Measurements from ENCODE around the gene SNX15.

DNA sequence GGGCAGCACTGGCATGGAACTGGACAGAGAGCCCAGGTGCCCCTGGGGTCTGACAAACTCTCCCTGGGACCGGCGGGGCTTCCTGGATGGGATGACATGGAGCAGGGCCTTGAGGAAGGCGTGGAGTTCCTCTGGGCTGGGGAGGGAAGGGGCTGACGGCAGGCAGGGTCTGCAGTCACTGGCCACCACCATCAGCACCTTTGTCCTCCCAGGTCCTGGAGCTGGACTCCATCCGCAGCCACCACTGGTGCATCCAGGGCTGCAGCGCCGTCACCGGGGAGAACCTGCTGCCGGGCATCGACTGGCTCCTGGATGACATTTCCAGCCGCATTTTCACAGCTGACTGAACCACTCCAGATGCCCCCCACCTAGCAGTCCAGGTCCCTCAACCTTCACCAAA lies 5.7 kb upstream of the SNX15 start:
- TF ChIP-seq, protein P1, sequence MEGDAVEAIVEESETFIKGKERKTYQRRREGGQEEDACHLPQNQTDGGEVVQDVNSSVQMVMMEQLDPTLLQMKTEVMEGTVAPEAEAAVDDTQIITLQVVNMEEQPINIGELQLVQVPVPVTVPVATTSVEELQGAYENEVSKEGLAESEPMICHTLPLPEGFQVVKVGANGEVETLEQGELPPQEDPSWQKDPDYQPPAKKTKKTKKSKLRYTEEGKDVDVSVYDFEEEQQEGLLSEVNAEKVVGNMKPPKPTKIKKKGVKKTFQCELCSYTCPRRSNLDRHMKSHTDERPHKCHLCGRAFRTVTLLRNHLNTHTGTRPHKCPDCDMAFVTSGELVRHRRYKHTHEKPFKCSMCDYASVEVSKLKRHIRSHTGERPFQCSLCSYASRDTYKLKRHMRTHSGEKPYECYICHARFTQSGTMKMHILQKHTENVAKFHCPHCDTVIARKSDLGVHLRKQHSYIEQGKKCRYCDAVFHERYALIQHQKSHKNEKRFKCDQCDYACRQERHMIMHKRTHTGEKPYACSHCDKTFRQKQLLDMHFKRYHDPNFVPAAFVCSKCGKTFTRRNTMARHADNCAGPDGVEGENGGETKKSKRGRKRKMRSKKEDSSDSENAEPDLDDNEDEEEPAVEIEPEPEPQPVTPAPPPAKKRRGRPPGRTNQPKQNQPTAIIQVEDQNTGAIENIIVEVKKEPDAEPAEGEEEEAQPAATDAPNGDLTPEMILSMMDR (IDR thresholded peaks at IDR 0.05), result no peak
- TF ChIP-seq POLR2A (IDR thresholded peaks at IDR 0.05), result no peak

All from testis (tissue), 2 donors.